Ishikawa (cell line): ENCODE results near the gene MAP3K4.

Experiments
- EGR1 ChIP-seq: IDR thresholded peaks from 2 replicates; pipeline ENCODE4 v1.6.1; 2012
- RAD21 ChIP-seq: IDR thresholded peaks from 2 replicates; pipeline ENCODE4 v1.6.1; 2012; ENCODE audit warnings: low read depth
- REST ChIP-seq: IDR thresholded peaks from 2 replicates; pipeline ENCODE4 v1.6.1; 2012; ENCODE audit warnings: low read depth, mild to moderate bottlenecking
- TCF12 ChIP-seq: IDR thresholded peaks from 2 replicates; pipeline ENCODE4 v1.6.1; 2012; ENCODE audit warnings: low read depth
- ZBTB7A ChIP-seq: IDR thresholded peaks from 2 replicates; pipeline ENCODE4 v1.6.1; 2012; ENCODE audit warnings: low read depth

- TF ChIP-seq REST: no peak
- no peak for TF ChIP-seq TCF12
- no peak for TF ChIP-seq EGR1
- no peak for TF ChIP-seq RAD21
- no peak for TF ChIP-seq ZBTB7A
Observed at GRCh38 chr6:161035981-161036263, 44.4 kb downstream of the MAP3K4 start.
